Uterus (tissue), 4 donors: Measurements from ENCODE around the gene GTPBP3. TPM values are rescaled to one million over a fixed set of nuclear protein-coding genes. Genes with fewer than 3 reads are reported as not detected.
A peak's percentile ranks its signal among the peaks of the same experiment; 100 is the strongest.

ENCODE experiments used
- DNase-seq, 2 donors: peaks; one replicate each; pipeline ENCODE4 v3.0.0-alpha.2; 2019 to 2020
- H3K27ac ChIP-seq, 2 donors: fragments of 200-600 bp; sonication (generic); 1 replicate in 1 of 2; 2 replicates in 1 of 2; pipeline ENCODE4 v1.5.1; 2016 to 2018
- H3K27me3 ChIP-seq, 2 donors: fragments of 200-600 bp; sonication (generic); one replicate each; pipeline ENCODE4 v1.5.1; 2018 to 2019; ENCODE audit warnings: control low read depth in 1 of 2
- H3K36me3 ChIP-seq, 2 donors: fragments of 200-600 bp; sonication (generic); one replicate each; pipeline ENCODE4 v1.5.1; 2019; ENCODE audit warnings: control low read depth in 1 of 2
- H3K4me1 ChIP-seq, 2 donors: fragments of 200-600 bp; sonication (generic); one replicate each; pipeline ENCODE4 v1.5.1; 2018 to 2019; ENCODE audit warnings: control low read depth in 1 of 2
- H3K4me3 ChIP-seq, 2 donors: fragments of 200-600 bp; sonication (generic); 1 replicate in 1 of 2; 2 replicates in 1 of 2; pipeline ENCODE4 v1.5.1; 2018 to 2019; ENCODE audit warnings: mild to moderate bottlenecking in 1 of 2
- H3K9me3 ChIP-seq, 2 donors: fragments of 200-600 bp; sonication (generic); one replicate each; pipeline ENCODE4 v1.5.1; 2019; ENCODE audit warnings: control low read depth in 1 of 2
- POLR2A ChIP-seq, 2 donors: fragments of 450-650 bp; IDR thresholded peaks; one replicate each; pipeline ENCODE4 v1.6.1; 2016; ENCODE audit warnings: antibody characterized with exemption in 2 of 2, mild to moderate bottlenecking in 1 of 2, moderate library complexity in 1 of 2
- intact Hi-C: fragments of 100-400 bp; cut with DNase I; formaldehyde crosslinking; loops from one replicate; pipeline ENCODE4 v1.15.1; 2023; ENCODE audit warnings: low total_unique reads
- total RNA-seq, 4 donors: library from RNA; depleted of rRNA in 3 of 4; stranded (reverse); fragments of >200 nt in 3 of 4; gene quantifications; one replicate each; pipeline versions ENCODE4 v1.1.0 to v1.2.4, GENCODE V29; 2014 to 2023
- TF ChIP-seq, protein P1 (sequence below), 4 experiments: fragments of 200-600 bp in 2 of 4; fragments of 450-650 bp in 2 of 4; sonication (generic) in 2 of 4; IDR thresholded peaks; one replicate each; pipeline ENCODE4 v1.5.1; 2016 to 2019; ENCODE audit warnings: antibody characterized with exemption in 4 of 4, mild to moderate bottlenecking in 2 of 4, moderate library complexity in 1 of 4
- donor health status: DM: yes; HTN: yes; CAD: no.

Gene GTPBP3
- total RNA-seq, 4 donors from 2014 or later: 0.88 to 31.2 (median 24.4) TPM

DNA sequence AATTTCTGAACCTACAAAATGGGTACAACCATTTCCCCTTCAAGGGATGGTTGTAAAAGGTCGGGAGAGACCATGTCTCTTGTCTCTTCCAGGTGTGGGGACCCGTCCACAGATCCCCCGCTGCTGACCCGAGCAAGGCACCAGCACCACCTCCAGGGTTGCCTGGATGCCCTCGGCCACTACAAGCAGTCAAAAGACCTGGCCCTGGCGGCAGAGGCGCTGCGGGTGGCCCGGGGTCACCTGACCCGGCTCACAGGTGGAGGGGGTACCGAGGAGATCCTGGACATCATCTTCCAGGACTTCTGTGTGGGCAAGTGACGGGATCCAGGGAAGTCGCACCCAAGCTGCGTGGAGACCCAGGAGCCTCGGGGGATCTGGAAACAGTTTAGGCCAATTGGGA is 4.0 kb downstream of the GTPBP3 start:
- Histone ChIP-seq H3K36me3 (no peaks in the 10 kb centered on the region), H3K9me3 (no peaks in the 10 kb centered on the region), H3K27ac (no peak overlapping the region), H3K27me3 (no peaks in the 10 kb centered on the region), H3K4me1 (peaks cover 0 to 9% of the 10 kb centered on the region in 2 donors), H3K4me3 (no peak overlapping the region)
- DNase-seq: no peak
- TF ChIP-seq, protein P1, sequence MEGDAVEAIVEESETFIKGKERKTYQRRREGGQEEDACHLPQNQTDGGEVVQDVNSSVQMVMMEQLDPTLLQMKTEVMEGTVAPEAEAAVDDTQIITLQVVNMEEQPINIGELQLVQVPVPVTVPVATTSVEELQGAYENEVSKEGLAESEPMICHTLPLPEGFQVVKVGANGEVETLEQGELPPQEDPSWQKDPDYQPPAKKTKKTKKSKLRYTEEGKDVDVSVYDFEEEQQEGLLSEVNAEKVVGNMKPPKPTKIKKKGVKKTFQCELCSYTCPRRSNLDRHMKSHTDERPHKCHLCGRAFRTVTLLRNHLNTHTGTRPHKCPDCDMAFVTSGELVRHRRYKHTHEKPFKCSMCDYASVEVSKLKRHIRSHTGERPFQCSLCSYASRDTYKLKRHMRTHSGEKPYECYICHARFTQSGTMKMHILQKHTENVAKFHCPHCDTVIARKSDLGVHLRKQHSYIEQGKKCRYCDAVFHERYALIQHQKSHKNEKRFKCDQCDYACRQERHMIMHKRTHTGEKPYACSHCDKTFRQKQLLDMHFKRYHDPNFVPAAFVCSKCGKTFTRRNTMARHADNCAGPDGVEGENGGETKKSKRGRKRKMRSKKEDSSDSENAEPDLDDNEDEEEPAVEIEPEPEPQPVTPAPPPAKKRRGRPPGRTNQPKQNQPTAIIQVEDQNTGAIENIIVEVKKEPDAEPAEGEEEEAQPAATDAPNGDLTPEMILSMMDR (IDR thresholded peaks at IDR 0.05): no peak
- TF ChIP-seq POLR2A (IDR thresholded peaks at IDR 0.05): no peak
- intact Hi-C loops: loop anchor here (5.0 kb wide), 1 partner anchor 46 kb away; no protein-coding TSS in a partner anchor

DNA sequence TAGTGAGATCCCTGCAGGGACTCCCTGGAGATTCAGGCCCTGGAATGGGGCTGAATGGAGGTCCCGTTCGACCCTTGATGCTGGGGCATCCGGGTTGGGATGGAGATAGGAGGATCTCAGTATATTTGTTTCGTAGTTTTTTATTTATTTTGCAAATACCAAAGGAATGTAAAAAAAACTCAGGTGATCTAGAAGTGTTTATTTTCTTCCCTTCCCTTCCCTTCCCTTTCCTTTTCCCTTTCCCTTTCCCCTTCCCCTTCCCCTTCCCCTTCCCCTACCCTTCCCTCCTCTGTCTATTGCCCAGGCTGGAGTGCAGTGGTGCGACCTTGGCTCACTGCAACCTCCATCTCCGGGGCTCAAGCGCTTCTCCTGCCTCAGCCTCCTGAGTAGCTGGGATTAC is 4.5 kb downstream of the GTPBP3 start:
- Histone ChIP-seq H3K9me3 (no peaks in the 10 kb centered on the region), H3K27me3 (no peaks in the 10 kb centered on the region), H3K36me3 (no peaks in the 10 kb centered on the region), H3K4me1 (peaks cover 0 to 9% of the 10 kb centered on the region in 2 donors), H3K27ac (no peak overlapping the region), H3K4me3 (no peak overlapping the region)
- TF ChIP-seq, protein P1 (IDR thresholded peaks at IDR 0.05): no peak
- TF ChIP-seq POLR2A (IDR thresholded peaks at IDR 0.05): no peak
- DNase-seq: no peak
- intact Hi-C loops: loop anchor here (5.0 kb wide), 1 partner anchor 45 kb away; no protein-coding TSS in a partner anchor

DNA sequence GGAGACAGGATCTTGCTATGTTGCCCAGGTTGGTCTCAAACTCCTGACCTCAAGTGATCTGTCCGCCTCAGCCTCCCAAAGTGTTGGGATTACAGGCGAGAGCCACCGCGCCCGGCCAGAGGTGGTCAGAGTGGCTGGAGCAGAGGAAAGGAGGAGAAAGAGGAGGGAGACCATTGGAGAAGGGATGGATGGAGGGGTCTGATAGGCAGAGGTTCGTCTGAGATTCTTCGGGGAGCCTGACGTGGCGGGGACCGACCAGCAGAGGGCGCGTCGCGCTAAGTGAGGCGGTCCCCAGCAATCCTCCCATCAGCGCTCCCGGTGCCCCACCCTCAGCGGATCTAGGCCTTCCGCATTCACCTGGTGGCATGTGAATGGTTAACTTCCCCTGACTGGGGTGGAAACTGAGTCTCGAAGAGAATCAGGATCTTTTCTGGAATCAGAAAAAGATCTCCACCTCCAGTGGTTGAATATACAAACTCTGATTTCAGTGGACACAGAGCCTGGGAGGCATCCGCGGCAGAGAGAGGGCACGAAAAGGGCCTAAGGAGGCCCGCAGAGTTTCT is 8.8 kb downstream of the GTPBP3 start:
- DNase-seq: peak; percentile 74 to 82

DNA sequence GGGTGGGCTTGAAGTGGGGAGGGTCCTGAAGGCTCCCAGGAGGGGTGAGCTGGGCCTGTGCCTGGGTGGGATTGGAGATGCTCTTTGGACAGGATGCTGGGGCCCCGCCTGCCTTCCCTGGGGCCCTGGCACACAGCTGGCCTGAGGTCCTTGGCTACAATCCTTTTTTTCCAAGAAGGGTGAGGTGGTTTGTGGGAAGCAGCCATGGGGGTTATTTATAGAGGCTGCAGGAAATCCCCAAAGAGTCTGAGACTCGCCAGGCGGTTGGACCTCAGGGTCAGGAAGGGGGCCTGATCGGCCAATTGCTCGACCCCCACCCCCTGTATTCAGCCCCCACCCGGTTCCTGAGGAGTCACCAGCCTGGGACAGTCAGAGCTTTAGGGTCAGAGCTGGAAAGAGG is 10.0 kb downstream of the GTPBP3 start:
- H3K27ac ChIP-seq: peak overlapping the region; percentile 46 to 47
- no peaks in the 10 kb centered on the region for H3K4me1 ChIP-seq
- H3K4me3 ChIP-seq: no peak overlapping the region

More for the DNA sequence above, 8.8 kb downstream of the GTPBP3 start:
- Histone ChIP-seq H3K4me3 (no peak overlapping the region), H3K27me3 (no peaks in the 10 kb centered on the region), H3K36me3 (no peaks in the 10 kb centered on the region), H3K4me1 (no peaks in the 10 kb centered on the region), H3K9me3 (no peaks in the 10 kb centered on the region), H3K27ac (peak overlapping the region; percentile 46 to 54)
- no peak for TF ChIP-seq POLR2A (IDR thresholded peaks at IDR 0.05)
- TF ChIP-seq, protein P1 (IDR thresholded peaks at IDR 0.05): peak; percentile 93 to 95 (median 94)
- intact Hi-C loops: no loop called here

DNA sequence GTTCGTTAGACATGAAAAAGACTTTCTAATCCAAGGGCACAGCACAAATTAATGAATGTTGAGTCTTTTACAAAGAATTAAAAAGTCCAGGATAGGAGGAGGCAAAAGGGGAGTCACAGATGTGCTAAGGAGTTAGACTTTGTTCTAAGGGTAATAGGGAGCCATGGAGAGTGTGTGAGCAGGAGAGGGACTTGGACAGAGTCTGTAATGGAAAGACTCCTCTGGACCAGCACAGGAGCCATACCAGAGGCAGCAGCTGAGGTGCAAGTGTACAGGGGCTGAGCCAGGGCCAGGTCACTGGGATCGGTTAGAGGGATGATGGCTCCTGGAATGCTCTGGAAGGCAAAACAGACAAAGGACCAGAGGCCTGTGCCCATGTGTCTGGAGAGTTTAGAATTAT is 10.5 kb downstream of the GTPBP3 start:
- H3K4me3 ChIP-seq: no peak overlapping the region
- DNase-seq: no peak
- H3K27ac ChIP-seq: peak overlapping the region; percentile 46 to 47
- no peaks in the 10 kb centered on the region for H3K27me3 ChIP-seq
- TF ChIP-seq POLR2A (IDR thresholded peaks at IDR 0.05): no peak
- TF ChIP-seq, protein P1 (IDR thresholded peaks at IDR 0.05): no peak
- no peaks in the 10 kb centered on the region for H3K9me3 ChIP-seq
- H3K36me3 ChIP-seq: no peaks in the 10 kb centered on the region
- intact Hi-C loops: no loop called here
- H3K4me1 ChIP-seq: no peaks in the 10 kb centered on the region

More for the DNA sequence above, 10.0 kb downstream of the GTPBP3 start:
- intact Hi-C loops: no loop called here
- no peak for TF ChIP-seq POLR2A (IDR thresholded peaks at IDR 0.05)
- TF ChIP-seq, protein P1 (IDR thresholded peaks at IDR 0.05): no peak
- H3K9me3 ChIP-seq: no peaks in the 10 kb centered on the region
- H3K27me3 ChIP-seq: no peaks in the 10 kb centered on the region
- DNase-seq: peak in 1 of 2 donors; percentile 34
- no peaks in the 10 kb centered on the region for H3K36me3 ChIP-seq
